Body of pancreas (tissue), 4 donors: ENCODE measurements around the gene KRTAP5-3. TPM values are rescaled to one million over a fixed set of nuclear protein-coding genes. Genes with fewer than 3 reads are reported as not detected.
"Not testable (repeated sequence)": the region's sequence is repeated elsewhere in the genome, so short reads cannot be mapped to it uniquely, and the experiment has no call there.

Experiments
- ATAC-seq: fragments of 150-250 bp; one replicate; pipeline ENCODE4 v1.9.1; 2016
- DNase-seq, 4 donors: peaks; one replicate each; pipeline ENCODE4 v3.0.0-alpha.2; 2019
- H3K27ac ChIP-seq, 4 donors: fragments of 200-600 bp; sonication (generic); 1 replicate in 3 of 4; 2 replicates in 1 of 4; pipeline versions ENCODE4 v1.5.1 to v1.6.1; 2016 to 2019; ENCODE audit warnings: mild to moderate bottlenecking in 1 of 4, mixed read lengths in 1 of 4, moderate library complexity in 1 of 4
- H3K27me3 ChIP-seq, 2 donors: fragments of 200-600 bp; sonication (generic); one replicate each; pipeline ENCODE4 v1.6.0; 2016; ENCODE audit warnings: mild to moderate bottlenecking in 1 of 2
- H3K36me3 ChIP-seq, 2 donors: fragments of 200-600 bp; sonication (generic); replicated peaks in 1 of 2; 2 replicates each; pipeline ENCODE4 v1.5.1; 2016; ENCODE audit warnings: low read depth in 2 of 2; ENCODE audit not compliant: insufficient read depth in 1 of 2
- H3K4me1 ChIP-seq: fragments of 200-600 bp; sonication (generic); one replicate; pipeline ENCODE4 v1.6.0; 2016
- H3K4me3 ChIP-seq, 2 donors: fragments of 200-600 bp; sonication (generic); 1 replicate in 1 of 2; 2 replicates in 1 of 2; pipeline ENCODE4 v1.5.1; 2016 to 2019
- H3K9me3 ChIP-seq, 3 donors: fragments of 200-600 bp; sonication (generic); 1 replicate in 2 of 3; 2 replicates in 1 of 3; pipeline ENCODE4 v1.5.1; 2016
- CTCF ChIP-seq, 7 experiments: fragments of 450-650 bp in 4 of 7; fragments of 200-600 bp in 3 of 7; sonication (generic) in 3 of 7; IDR thresholded peaks; one replicate each; pipeline ENCODE4 v1.5.1; 2016 to 2019; ENCODE audit warnings: antibody characterized with exemption in 7 of 7
- POLR2A ChIP-seq, 3 donors: fragments of 450-650 bp; IDR thresholded peaks; one replicate each; pipeline ENCODE4 v1.6.1; 2016; ENCODE audit warnings: antibody characterized with exemption in 3 of 3, mild to moderate bottlenecking in 2 of 3
- WGBS, 2 donors: methylation state at CpG; one replicate each; pipeline ENCODE4 v1.1.5; 2017; 5-methylcytosine and 5-hydroxymethylcytosine counted together
- intact Hi-C: fragments of 100-400 bp; cut with DNase I; formaldehyde crosslinking; loops from one replicate; pipeline ENCODE4 v1.15.1; 2023
- total RNA-seq, 2 donors: library from RNA; depleted of rRNA; stranded (reverse); fragments of >200 nt; gene quantifications; one replicate each; pipeline ENCODE4 v1.1.0, GENCODE V29; 2016

KRTAP5-3 gene
- total RNA-seq, 2 donors from 2014 or later: not detected

- Histone ChIP-seq H3K27ac (no peak overlapping the region), H3K4me1 (peaks cover 7% of the 10 kb centered on the region), H3K27me3 (no peaks in the 10 kb centered on the region), H3K9me3 (no peaks in the 10 kb centered on the region), H3K4me3 (no peak overlapping the region), H3K36me3 (no peaks in the 10 kb centered on the region)
- ATAC-seq: no peak
- TF ChIP-seq CTCF (IDR thresholded peaks at IDR 0.05) (no peak), POLR2A (IDR thresholded peaks at IDR 0.05) (no peak)
- intact Hi-C loops: no loop called here
- WGBS, 2 donors: 44 to 79% methylated on average over 2 to 9 of the region's 11 CpGs
- no peak for DNase-seq
These were observed 4.1 kb downstream of the KRTAP5-3 start for GRCh38 chr11:1604181-1604580.

- no peak overlapping the region for H3K4me3 ChIP-seq
- no peak for TF ChIP-seq POLR2A (IDR thresholded peaks at IDR 0.05)
- ATAC-seq (no peak), DNase-seq (no peak)
- intact Hi-C loops: no loop called here
- no peak overlapping the region for H3K27ac ChIP-seq
- no peaks in the 10 kb centered on the region for H3K36me3 ChIP-seq
- no peaks in the 10 kb centered on the region for H3K27me3 ChIP-seq
- WGBS, 2 donors: 74 to 76% methylated on average over 1 of the region's 1 CpG
- peaks cover 7% of the 10 kb centered on the region for H3K4me1 ChIP-seq
- no peaks in the 10 kb centered on the region for H3K9me3 ChIP-seq
These were observed 4.6 kb downstream of the KRTAP5-3 start for GRCh38 chr11:1603629-1604028.

GRCh38 chr11:1601663-1602062 lies 6.6 kb downstream of the KRTAP5-3 start:
- H3K4me1 ChIP-seq, DNase-seq, H3K36me3 ChIP-seq, ATAC-seq, intact Hi-C loops, H3K27me3 ChIP-seq, H3K27ac ChIP-seq, H3K4me3 ChIP-seq, H3K9me3 ChIP-seq: not testable (repeated sequence)
- 62 to 72% methylated on average over 3 of the region's 3 CpGs for WGBS, 2 donors

- no peaks in the 10 kb centered on the region for H3K9me3 ChIP-seq
- H3K27me3 ChIP-seq: no peaks in the 10 kb centered on the region
- intact Hi-C loops: no loop called here
- ATAC-seq (no peak), DNase-seq (peak in 1 of 4 donors; percentile 56)
- TF ChIP-seq CTCF (IDR thresholded peaks at IDR 0.05) (no peak), POLR2A (IDR thresholded peaks at IDR 0.05) (no peak)
- peaks cover 9% of the 10 kb centered on the region for H3K4me1 ChIP-seq
- 38 to 41% methylated on average over 5 of the region's 5 CpGs for WGBS, 2 donors
- no peaks in the 10 kb centered on the region for H3K36me3 ChIP-seq
- no peak overlapping the region for H3K4me3 ChIP-seq
- H3K27ac ChIP-seq: no peak overlapping the region
These were observed 7.6 kb downstream of the KRTAP5-3 start for GRCh38 chr11:1600626-1601025.

- Histone ChIP-seq H3K4me1 (peaks cover 15% of the 10 kb centered on the region), H3K4me3 (no peak overlapping the region), H3K27me3 (no peaks in the 10 kb centered on the region), H3K27ac (no peak overlapping the region), H3K36me3 (no peaks in the 10 kb centered on the region), H3K9me3 (no peaks in the 10 kb centered on the region)
- intact Hi-C loops: no loop called here
- TF ChIP-seq CTCF (IDR thresholded peaks at IDR 0.05) (no peak), POLR2A (IDR thresholded peaks at IDR 0.05) (no peak)
- WGBS, 2 donors: 82 to 93% methylated on average over 3 to 4 of the region's 6 CpGs
- ATAC-seq (no peak), DNase-seq (no peak)
These were observed 9.4 kb downstream of the KRTAP5-3 start for GRCh38 chr11:1598816-1599215.

GRCh38 chr11:1598406-1598805 lies 9.9 kb downstream of the KRTAP5-3 start:
- H3K4me1 ChIP-seq: peaks cover 15% of the 10 kb centered on the region
- 89 to 93% methylated on average over 3 of the region's 3 CpGs for WGBS, 2 donors
- DNase-seq, H3K27me3 ChIP-seq, intact Hi-C loops, ATAC-seq, H3K4me3 ChIP-seq, H3K9me3 ChIP-seq, H3K27ac ChIP-seq, H3K36me3 ChIP-seq: not testable (repeated sequence)
